OCI-LY7 (cell line): ENCODE results near the gene SRRM5.

Source experiments
- CTCF ChIP-seq: fragments of 200-600 bp; sonication (generic); conservative IDR thresholded peaks from 2 replicates; pipeline ENCODE4 v1.5.1; 2014; ENCODE audit warnings: mild to moderate bottlenecking, antibody characterized with exemption, low read length, moderate library complexity, mixed read lengths
- EZH2phosphoT487 ChIP-seq: fragments of 200-600 bp; sonication (generic); IDR thresholded peaks from 2 replicates; pipeline ENCODE4 v1.6.1; 2018; ENCODE audit warnings: low read depth, borderline replicate concordance, mild to moderate bottlenecking, mixed run types, antibody characterized with exemption, low read length, moderate library complexity, mixed read lengths

GRCh38 chr19:43582495-43582894 is 29.4 kb upstream of the SRRM5 start:
- TF ChIP-seq CTCF, result no peak
- TF ChIP-seq EZH2phosphoT487, result no peak
